Measurements from ENCODE around the gene SCUBE3.

The SCUBE3 gene

GRCh38 chr6:35258336-35258735, 44.6 kb downstream of the SCUBE3 start:
- Histone ChIP-seq H3K36me3 (ENCODE audit: insufficient read depth, low read length) (no peaks in the 10 kb centered on the region; the same call in 1 of the 2 replicates), H3K4me1 (ENCODE audit: insufficient read depth, low read length) (peaks cover 27% of the 10 kb centered on the region), H3K4me3 (ENCODE audit: low read depth in 1 of 2, low read length in 2 of 2) (peak overlapping the region; percentile 87 to 99), H3K4me2 (ENCODE audit: insufficient read depth, low read length) (peak overlapping the region; percentile 86), H3K9me3 (ENCODE audit: insufficient read depth, low read length, severe bottlenecking) (no peaks in the 10 kb centered on the region), H4K20me1 (ENCODE audit: insufficient read depth, low read length) (no peaks in the 10 kb centered on the region), H3K79me2 (ENCODE audit: insufficient read depth, low read length) (peaks cover 45% of the 10 kb centered on the region), H3K9ac (ENCODE audit: low read depth, low read length) (peak overlapping the region; percentile 91), H2AFZ (ENCODE audit: low read depth, low read length) (no peak overlapping the region), H3K27ac (ENCODE audit: low read length) (no peak overlapping the region; the same call in 1 of the 2 replicates), H3K27me3 (ENCODE audit: insufficient read depth, low read length, poor library complexity) (no peaks in the 10 kb centered on the region)
- TF ChIP-seq CTCF (IDR thresholded peaks at IDR 0.05; ENCODE audit: borderline replicate concordance, extremely low read depth, low read length, poor library complexity, severe bottlenecking) = no peak
- TF ChIP-seq EZH2 (IDR thresholded peaks at IDR 0.05; ENCODE audit: borderline replicate concordance, low read depth, low read length, severe bottlenecking) = no peak
- DNase-seq (no peak), ATAC-seq (ENCODE audit: insufficient read depth, low read depth) (no peak)

GRCh38 chr6:35258858-35259193, 45.1 kb downstream of the SCUBE3 start:
- ATAC-seq (ENCODE audit: insufficient read depth, low read depth) (peak; percentile 43), DNase-seq (no peak)
- Histone ChIP-seq H2AFZ (ENCODE audit: low read depth, low read length) (peak overlapping the region; percentile 93), H3K27ac (ENCODE audit: low read length) (peak overlapping the region; percentile 88), H3K36me3 (ENCODE audit: insufficient read depth, low read length) (no peaks in the 10 kb centered on the region; the same call in 1 of the 2 replicates), H3K4me1 (ENCODE audit: insufficient read depth, low read length) (peaks cover 27% of the 10 kb centered on the region), H4K20me1 (ENCODE audit: insufficient read depth, low read length) (no peaks in the 10 kb centered on the region), H3K27me3 (ENCODE audit: insufficient read depth, low read length, poor library complexity) (no peaks in the 10 kb centered on the region), H3K9ac (ENCODE audit: low read depth, low read length) (peak overlapping the region; percentile 91), H3K4me3 (ENCODE audit: low read depth in 1 of 2, low read length in 2 of 2) (peak overlapping the region; percentile 87 to 99), H3K79me2 (ENCODE audit: insufficient read depth, low read length) (peaks cover 45% of the 10 kb centered on the region), H3K4me2 (ENCODE audit: insufficient read depth, low read length) (peak overlapping the region; percentile 86), H3K9me3 (ENCODE audit: insufficient read depth, low read length, severe bottlenecking) (no peaks in the 10 kb centered on the region)
- TF ChIP-seq EZH2 (IDR thresholded peaks at IDR 0.05; ENCODE audit: borderline replicate concordance, low read depth, low read length, severe bottlenecking) = no peak
- TF ChIP-seq CTCF (IDR thresholded peaks at IDR 0.05; ENCODE audit: borderline replicate concordance, extremely low read depth, low read length, poor library complexity, severe bottlenecking) = no peak

- Histone ChIP-seq H3K27me3 (ENCODE audit: insufficient read depth, low read length, poor library complexity) (no peaks in the 10 kb centered on the region), H3K4me3 (ENCODE audit: low read depth in 1 of 2, low read length in 2 of 2) (peak within 1 kb of the TSS; percentile 87 to 99), H3K4me2 (ENCODE audit: insufficient read depth, low read length) (peak within 1 kb of the TSS; percentile 86), H3K36me3 (ENCODE audit: insufficient read depth, low read length) (no peaks in the 10 kb centered on the region; the same call in 1 of the 2 replicates), H3K79me2 (ENCODE audit: insufficient read depth, low read length) (peaks cover 45% of the 10 kb centered on the region), H3K9ac (ENCODE audit: low read depth, low read length) (peak within 1 kb of the TSS; percentile 91), H3K4me1 (ENCODE audit: insufficient read depth, low read length) (peaks cover 27% of the 10 kb centered on the region), H3K27ac (ENCODE audit: low read length) (peak within 1 kb of the TSS; percentile 88), H2AFZ (ENCODE audit: low read depth, low read length) (peak within 1 kb of the TSS; percentile 93), H4K20me1 (ENCODE audit: insufficient read depth, low read length) (no peaks in the 10 kb centered on the region), H3K9me3 (ENCODE audit: insufficient read depth, low read length, severe bottlenecking) (no peaks in the 10 kb centered on the region)
- no peak for TF ChIP-seq EZH2 (IDR thresholded peaks at IDR 0.05; ENCODE audit: borderline replicate concordance, low read depth, low read length, severe bottlenecking)
- TF ChIP-seq CTCF (IDR thresholded peaks at IDR 0.05; ENCODE audit: borderline replicate concordance, extremely low read depth, low read length, poor library complexity, severe bottlenecking) = no peak
- ATAC-seq (ENCODE audit: insufficient read depth, low read depth) (peak; percentile 91), DNase-seq (peak; percentile 96)
Observed at GRCh38 chr6:35259194-35259947, 45.6 kb downstream of the SCUBE3 start, which contains the start of gene ZNF76. ZNF76 (plus strand) TSS chr6:35259735; CDS start chr6:35281152, 21,417 bp downstream.
